HepG2 (cell line): Measurements from ENCODE around the gene CCDC57. TPM values are rescaled to one million over a fixed set of nuclear protein-coding genes. Genes with fewer than 3 reads are reported as not detected.
A peak's percentile ranks its signal among the peaks of the same experiment; 100 is the strongest.

Source experiments
- ATAC-seq: fragments of 200-7000 bp; cut with Tn5 transposase; 3 replicates; pipeline ENCODE4 v1.9.1; 2020; ENCODE audit warnings: mild to moderate bottlenecking, moderate library complexity
- BruUV-seq: library from RNA; stranded (reverse); fragments of 400-500 nt; replicated peaks from 2 replicates; lab custom pipeline; 2021; lab: Mats Ljungman, UMichigan
- CTCF ChIA-PET: fragments of 300-600 bp; formaldehyde crosslinking; extraction: SDS; loops from one replicate; lab custom pipeline; 2021; ENCODE audit warnings: low total read pairs, inconsistent platforms, low intra/inter-chr PET ratio; lab: Yijun Ruan, JAX
- POLR2A ChIA-PET: fragments of 350-600 bp; sonication (Branson Sonifier 250); formaldehyde crosslinking; loops from one replicate; lab custom pipeline; 2020; ENCODE audit warnings: antibody characterized with exemption, inconsistent platforms; lab: Yijun Ruan, JAX
- DNase-seq: peaks from one replicate; pipeline ENCODE4 v3.0.0-alpha.2; 2015; ENCODE audit warnings: low spot score
- FAIRE-seq: peaks from 3 replicates; lab custom pipeline; 2011; peaks lifted over from hg19 to GRCh38; lab: Jason Lieb, UNC
- H2AFZ ChIP-seq: one replicate; pipeline ENCODE4 v1.6.1; 2011; ENCODE audit warnings: low read length, inconsistent platforms
- H3K27ac ChIP-seq: fragments of 300-600 bp; 3 replicates; pipeline ENCODE4 v1.8.0; 2011; ENCODE audit warnings: mixed run types, mild to moderate bottlenecking, mixed read lengths, low read length, inconsistent platforms; ENCODE audit not compliant: insufficient read depth; ENCODE audit errors: extremely low read length
- H3K27me3 ChIP-seq, 2 experiments: fragments of 200-600 bp in 1 of 2; 2 replicates in 1 of 2; 3 replicates in 1 of 2; pipeline versions ENCODE4 v1.6.0 to v1.8.0; 2011; ENCODE audit warnings: low read length in 2 of 2, mild to moderate bottlenecking in 2 of 2, moderate library complexity in 2 of 2, inconsistent platforms in 1 of 2; ENCODE audit not compliant: insufficient read depth in 2 of 2, control insufficient read depth in 1 of 2
- H3K36me3 ChIP-seq, 2 experiments: fragments of 200-600 bp in 1 of 2; replicated peaks in 1 of 2; 2 replicates in 1 of 2; 3 replicates in 1 of 2; pipeline versions ENCODE4 v1.5.1 to v1.8.0; 2011; ENCODE audit warnings: low read length in 2 of 2, inconsistent platforms in 1 of 2; ENCODE audit not compliant: insufficient read depth in 2 of 2, control insufficient read depth in 1 of 2
- H3K4me1 ChIP-seq: 2 replicates; pipeline ENCODE4 v1.5.1; 2012; ENCODE audit warnings: low read length, inconsistent platforms; ENCODE audit not compliant: insufficient read depth
- H3K4me2 ChIP-seq: 2 replicates; pipeline ENCODE4 v1.6.0; 2011; ENCODE audit warnings: low read depth, low read length, inconsistent platforms
- H3K4me3 ChIP-seq, 3 experiments: fragments of 200-600 bp in 1 of 3; sonication (generic), shearing (Covaris generic) in 1 of 3; replicated peaks in 1 of 3; 2 replicates each; pipeline ENCODE4 v1.5.1; 2011 to 2016; ENCODE audit warnings: low read length in 3 of 3, inconsistent platforms in 2 of 3, low read depth in 2 of 3, mild to moderate bottlenecking in 2 of 3, control low read depth in 1 of 3, mixed read lengths in 1 of 3; ENCODE audit not compliant: insufficient read depth in 1 of 3
- H3K79me2 ChIP-seq: one replicate; pipeline ENCODE4 v1.6.1; 2011; ENCODE audit warnings: low read length, inconsistent platforms; ENCODE audit not compliant: insufficient read depth
- H3K9ac ChIP-seq: 2 replicates; pipeline ENCODE4 v1.6.0; 2011; ENCODE audit warnings: mild to moderate bottlenecking, low read depth, low read length, inconsistent platforms; ENCODE audit not compliant: insufficient read depth
- H3K9me3 ChIP-seq: 2 replicates; pipeline ENCODE4 v1.5.1; 2012; ENCODE audit warnings: mild to moderate bottlenecking, low read length
- H4K20me1 ChIP-seq: 2 replicates; pipeline ENCODE4 v1.6.0; 2011; ENCODE audit warnings: inconsistent platforms, mild to moderate bottlenecking, low read length, moderate library complexity; ENCODE audit not compliant: insufficient read depth
- AGO2 ChIP-seq: fragments of 200-400 bp; formaldehyde crosslinking; optimal IDR thresholded peaks from 2 replicates; pipeline ENCODE3; 2017; ENCODE audit warnings: mild to moderate bottlenecking, low read depth, low read length, moderate library complexity
- ATF1 ChIP-seq: IDR thresholded peaks from 2 replicates; pipeline ENCODE4 v1.6.1; 2016; ENCODE audit warnings: mild to moderate bottlenecking, control low read depth
- EHMT2 ChIP-seq: fragments of 200-600 bp; sonication (generic); IDR thresholded peaks from 2 replicates; pipeline ENCODE4 v1.7.0; 2017; ENCODE audit warnings: antibody characterized with exemption, low read depth, low read length, borderline replicate concordance
- FOXO1 ChIP-seq: sonication (generic); formaldehyde crosslinking; IDR thresholded peaks from 2 replicates; pipeline ENCODE4 v1.4.0; 2020; ENCODE audit warnings: missing genetic modification reagents
- HNRNPL ChIP-seq: fragments of 200-400 bp; formaldehyde crosslinking; IDR thresholded peaks from 2 replicates; pipeline ENCODE4 v1.6.1; 2017; ENCODE audit warnings: mild to moderate bottlenecking, low read depth, low read length
- POLR2G ChIP-seq: fragments of 200-400 bp; formaldehyde crosslinking; IDR thresholded peaks from 2 replicates; pipeline ENCODE4 v1.6.1; 2018; ENCODE audit warnings: mild to moderate bottlenecking, low read depth, low read length, moderate library complexity
- RBFOX2 ChIP-seq: fragments of 200-400 bp; formaldehyde crosslinking; IDR thresholded peaks from 2 replicates; pipeline ENCODE4 v1.6.1; 2017; ENCODE audit warnings: low read depth, mild to moderate bottlenecking, low read length
- TFDP1 ChIP-seq: IDR thresholded peaks from 2 replicates; pipeline ENCODE4 v1.6.1; 2016; ENCODE audit warnings: missing compliant biosample characterization, missing genetic modification reagents, borderline replicate concordance
- ZNF292 ChIP-seq: sonication (generic); formaldehyde crosslinking; IDR thresholded peaks from 2 replicates; pipeline ENCODE4 v1.8.1; 2022; ENCODE audit warnings: mild to moderate bottlenecking, low read depth, missing genetic modification reagents, borderline replicate concordance
- WGBS: methylation state at CpG from one replicate; pipeline ENCODE4 v1.1.6; 2017; ENCODE audit warnings: low lambda C conversion rate; 5-methylcytosine and 5-hydroxymethylcytosine counted together
- in situ Hi-C: cut with HindIII; loops from 2 replicates; pipeline ENCODE4 v1.10.0; 2017; ENCODE audit warnings: low pct_unique_long_range_greater_than_20kb; ENCODE audit not compliant: extremely low pct_ligation_motif_present
- intact Hi-C: fragments of 100-400 bp; cut with micrococcal nuclease; formaldehyde crosslinking; loops from one replicate; pipeline ENCODE4 v1.10.0; 2022; ENCODE audit not compliant: unreplicated experiment
- polyA plus RNA-seq, 8 experiments: library from polyadenylated mRNA; depleted of rRNA in 3 of 8; stranded (reverse) in 7 of 8; unstranded in 1 of 8; fragments of >200 nt; fragmentation: Illumina TruSeq in 4 of 8; extraction: Trizol in 4 of 8; gene quantifications; 2 replicates each; pipeline versions ENCODE4 v1.2.1 to v1.2.3, GENCODE V29; 2011 to 2016; ENCODE audit warnings: low read depth in 4 of 8, missing spikeins in 1 of 8, mixed read lengths in 1 of 8; ENCODE audit not compliant: insufficient read depth in 1 of 8
- total RNA-seq, 5 experiments: library from RNA; depleted of rRNA; stranded (reverse); fragments of >200 nt; fragmentation: Illumina TruSeq; extraction: Trizol; gene quantifications; 2 replicates each; pipeline ENCODE4 v1.2.3, GENCODE V29; 2016; ENCODE audit warnings: low read depth in 1 of 5

Gene CCDC57
- total and polyA plus RNA-seq, 2 of the 13 experiments (the other 11 are each of a cell fraction or from before 2014, with no cell fraction given): 59.3 to 59.9 TPM

GRCh38 chr17:82092094-82092586 lies 120.5 kb downstream of the CCDC57 start:
- Histone ChIP-seq H3K36me3 (peaks cover 71 to 88% of the 10 kb centered on the region in 2 experiments), H3K27ac (no peak overlapping the region), H3K9me3 (no peaks in the 10 kb centered on the region), H3K4me1 (peaks cover 36% of the 10 kb centered on the region), H3K4me2 (no peak overlapping the region), H3K9ac (no peak overlapping the region), H3K4me3 (no peak overlapping the region; a peak in 1 of 6 replicates), H4K20me1 (peaks cover 83% of the 10 kb centered on the region), H3K79me2 (peaks cover 63% of the 10 kb centered on the region), H3K27me3 (no peaks in the 10 kb centered on the region; a peak in 1 of 5 replicates), H2AFZ (no peak overlapping the region)
- intact Hi-C loops: loop anchor here (10.0 kb wide), 1 partner anchor 117 kb away; the partner anchor contains the start of gene ASPSCR1
- DNase-seq (no peak), FAIRE-seq (no peak), ATAC-seq (no peak)
- no TSS peak for BruUV-seq
- in situ Hi-C loops: no loop called here
- WGBS: 97% methylated on average over 14 of the region's 23 CpGs
- CTCF ChIA-PET: no interaction called here
- POLR2A ChIA-PET: no interaction called here
- TF ChIP-seq FOXO1 (CRISPR knock-in tag) (no peak), ZNF292 (CRISPR knock-in tag) (no peak), ATF1 (CRISPR knock-in tag) (no peak), TFDP1 (CRISPR knock-in tag) (no peak), EHMT2 (no peak), HNRNPL (peak; percentile 55; the same call in 1 of the 2 replicates), AGO2 (peak; percentile 80), POLR2G (peak; percentile 24; the same call in 1 of the 2 replicates), RBFOX2 (peak; percentile 52)
